Suprapubic skin (tissue), 4 donors: ENCODE data around the gene SSX5. TPM values are rescaled to one million over a fixed set of nuclear protein-coding genes. Genes with fewer than 3 reads are reported as not detected.
"Not testable (repeated sequence)": the region's sequence is repeated elsewhere in the genome, so short reads cannot be mapped to it uniquely, and the experiment has no call there.

Source experiments
- DNase-seq, 2 donors: peaks; one replicate each; pipeline ENCODE4 v3.0.0-alpha.2; 2019; ENCODE audit warnings: low spot score in 2 of 2
- H3K27ac ChIP-seq: fragments of 200-600 bp; sonication (generic); one replicate; pipeline ENCODE4 v1.5.1; 2019
- H3K27me3 ChIP-seq: fragments of 200-600 bp; sonication (generic); one replicate; pipeline ENCODE4 v1.5.1; 2019
- H3K36me3 ChIP-seq: fragments of 200-600 bp; sonication (generic); one replicate; pipeline ENCODE4 v1.5.1; 2019
- H3K4me1 ChIP-seq: fragments of 200-600 bp; sonication (generic); one replicate; pipeline ENCODE4 v1.5.1; 2019
- H3K4me3 ChIP-seq: fragments of 200-600 bp; sonication (generic); one replicate; pipeline ENCODE4 v1.5.1; 2019; ENCODE audit warnings: mild to moderate bottlenecking
- H3K9me3 ChIP-seq: fragments of 200-600 bp; sonication (generic); one replicate; pipeline ENCODE4 v1.5.1; 2019
- CTCF ChIP-seq, 2 donors: fragments of 200-600 bp in 1 of 2; fragments of 450-650 bp in 1 of 2; sonication (generic) in 1 of 2; IDR thresholded peaks; one replicate each; pipeline ENCODE4 v1.5.1; 2016 to 2019; ENCODE audit warnings: antibody characterized with exemption in 2 of 2, mild to moderate bottlenecking in 1 of 2, moderate library complexity in 1 of 2
- EP300 ChIP-seq: sonication (generic); formaldehyde crosslinking; IDR thresholded peaks from one replicate; pipeline ENCODE4 v1.6.1; 2017; ENCODE audit warnings: antibody characterized with exemption
- POLR2A ChIP-seq, 2 donors: fragments of 450-650 bp; IDR thresholded peaks; one replicate each; pipeline ENCODE4 v1.6.1; 2017; ENCODE audit warnings: antibody characterized with exemption in 2 of 2, mild to moderate bottlenecking in 2 of 2, moderate library complexity in 2 of 2
- POLR2AphosphoS5 ChIP-seq, 3 donors: sonication (generic); formaldehyde crosslinking; IDR thresholded peaks; one replicate each; pipeline ENCODE4 v1.6.1; 2017; ENCODE audit warnings: antibody characterized with exemption in 3 of 3
- WGBS: methylation state at CpG from one replicate; pipeline ENCODE4 v1.1.5; 2018; 5-methylcytosine and 5-hydroxymethylcytosine counted together
- total RNA-seq, 4 donors: library from RNA; depleted of rRNA; stranded (reverse); fragments of >200 nt; gene quantifications; one replicate each; pipeline ENCODE4 v1.1.0, GENCODE V29; 2016

SSX5 gene
- total RNA-seq, 4 donors from 2014 or later = not detected

GRCh38 chrX:48165241-48165640 lies 31.4 kb downstream of the SSX5 start:
- TF ChIP-seq POLR2AphosphoS5 (IDR thresholded peaks at IDR 0.05) = no peak
- TF ChIP-seq POLR2A (IDR thresholded peaks at IDR 0.05) = no peak
- no peak for TF ChIP-seq CTCF (IDR thresholded peaks at IDR 0.05)
- Histone ChIP-seq H3K27me3 (no peaks in the 10 kb centered on the region), H3K27ac (no peak overlapping the region), H3K36me3 (no peaks in the 10 kb centered on the region), H3K9me3 (no peaks in the 10 kb centered on the region), H3K4me3 (no peak overlapping the region), H3K4me1 (no peaks in the 10 kb centered on the region)
- DNase-seq = no peak
- 84% methylated on average over 12 of the region's 12 CpGs for WGBS

GRCh38 chrX:48156014-48156413 lies 40.6 kb downstream of the SSX5 start:
- H3K27ac ChIP-seq = no peak overlapping the region
- WGBS = 83% methylated on average over 12 of the region's 12 CpGs
- H3K4me1 ChIP-seq = no peaks in the 10 kb centered on the region
- no peaks in the 10 kb centered on the region for H3K27me3 ChIP-seq
- TF ChIP-seq POLR2A (IDR thresholded peaks at IDR 0.05) (no peak), CTCF (IDR thresholded peaks at IDR 0.05) (no peak), EP300 (no peak), POLR2AphosphoS5 (IDR thresholded peaks at IDR 0.05) (no peak)
- no peaks in the 10 kb centered on the region for H3K36me3 ChIP-seq
- no peak for DNase-seq
- no peak overlapping the region for H3K4me3 ChIP-seq
- H3K9me3 ChIP-seq = no peaks in the 10 kb centered on the region

GRCh38 chrX:48154796-48155195 lies 41.8 kb downstream of the SSX5 start:
- 88% methylated on average over 2 of the region's 2 CpGs for WGBS
- TF ChIP-seq POLR2AphosphoS5 (IDR thresholded peaks at IDR 0.05) (no peak), CTCF (IDR thresholded peaks at IDR 0.05) (no peak), POLR2A (IDR thresholded peaks at IDR 0.05) (no peak), EP300 (no peak)
- H3K36me3 ChIP-seq = no peaks in the 10 kb centered on the region
- H3K27me3 ChIP-seq = no peaks in the 10 kb centered on the region
- H3K9me3 ChIP-seq = no peaks in the 10 kb centered on the region
- DNase-seq = no peak
- H3K4me1 ChIP-seq = no peaks in the 10 kb centered on the region
- H3K4me3 ChIP-seq = no peak overlapping the region
- H3K27ac ChIP-seq = no peak overlapping the region

GRCh38 chrX:48153769-48154168 lies 42.8 kb downstream of the SSX5 start:
- Histone ChIP-seq H3K27me3 (no peaks in the 10 kb centered on the region), H3K9me3 (no peaks in the 10 kb centered on the region), H3K4me1 (no peaks in the 10 kb centered on the region), H3K27ac (no peak overlapping the region), H3K36me3 (no peaks in the 10 kb centered on the region), H3K4me3 (no peak overlapping the region)
- no peak for TF ChIP-seq POLR2A (IDR thresholded peaks at IDR 0.05)
- no peak for TF ChIP-seq POLR2AphosphoS5 (IDR thresholded peaks at IDR 0.05)
- TF ChIP-seq CTCF (IDR thresholded peaks at IDR 0.05) = no peak
- no peak for TF ChIP-seq EP300
- DNase-seq = no peak
- WGBS = 78% methylated on average over 10 of the region's 10 CpGs

- H3K36me3 ChIP-seq, H3K27ac ChIP-seq, DNase-seq, H3K27me3 ChIP-seq, H3K4me1 ChIP-seq, H3K9me3 ChIP-seq, H3K4me3 ChIP-seq: not testable (repeated sequence)
- WGBS = 59% methylated on average over 11 of the region's 11 CpGs
These were observed 53.9 kb downstream of the SSX5 start for GRCh38 chrX:48142697-48143096.

- H3K4me3 ChIP-seq, H3K27me3 ChIP-seq, H3K27ac ChIP-seq, H3K36me3 ChIP-seq, H3K4me1 ChIP-seq, H3K9me3 ChIP-seq, DNase-seq: not testable (repeated sequence)
- WGBS = no CpG with 5 or more reads among the region's 2 CpGs
These were observed 54.6 kb downstream of the SSX5 start for GRCh38 chrX:48141810-48142508.

GRCh38 chrX:48139076-48139475 lies 57.5 kb downstream of the SSX5 start:
- H3K27ac ChIP-seq, H3K9me3 ChIP-seq, H3K27me3 ChIP-seq, H3K4me3 ChIP-seq, H3K36me3 ChIP-seq, DNase-seq, H3K4me1 ChIP-seq: not testable (repeated sequence)
- WGBS = 95% methylated on average over 4 of the region's 33 CpGs
